ENCODE data around the gene UNC5C.

DNA sequence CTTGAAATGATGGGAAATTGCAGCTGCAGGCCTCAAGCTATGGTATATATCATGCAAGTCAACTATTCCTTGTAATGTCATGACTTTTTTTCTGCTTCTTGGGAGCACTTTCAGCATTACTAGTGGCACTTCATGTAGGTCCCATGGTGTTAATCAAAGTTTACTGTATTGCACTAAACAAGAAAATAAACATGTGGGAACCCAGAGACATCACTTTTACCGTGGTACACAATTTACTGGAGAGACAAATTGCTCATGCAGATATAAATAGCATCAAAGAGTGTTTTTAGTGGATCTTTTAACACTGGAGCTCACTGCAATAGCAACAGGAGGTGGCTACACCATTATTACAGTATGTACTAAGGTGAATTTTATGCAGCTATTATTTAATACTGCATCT is 79.2 kb downstream of the UNC5C start:
- TF ChIP-seq POLR2AphosphoS5 (IDR thresholded peaks at IDR 0.05): no peak
- TF ChIP-seq, protein P1, sequence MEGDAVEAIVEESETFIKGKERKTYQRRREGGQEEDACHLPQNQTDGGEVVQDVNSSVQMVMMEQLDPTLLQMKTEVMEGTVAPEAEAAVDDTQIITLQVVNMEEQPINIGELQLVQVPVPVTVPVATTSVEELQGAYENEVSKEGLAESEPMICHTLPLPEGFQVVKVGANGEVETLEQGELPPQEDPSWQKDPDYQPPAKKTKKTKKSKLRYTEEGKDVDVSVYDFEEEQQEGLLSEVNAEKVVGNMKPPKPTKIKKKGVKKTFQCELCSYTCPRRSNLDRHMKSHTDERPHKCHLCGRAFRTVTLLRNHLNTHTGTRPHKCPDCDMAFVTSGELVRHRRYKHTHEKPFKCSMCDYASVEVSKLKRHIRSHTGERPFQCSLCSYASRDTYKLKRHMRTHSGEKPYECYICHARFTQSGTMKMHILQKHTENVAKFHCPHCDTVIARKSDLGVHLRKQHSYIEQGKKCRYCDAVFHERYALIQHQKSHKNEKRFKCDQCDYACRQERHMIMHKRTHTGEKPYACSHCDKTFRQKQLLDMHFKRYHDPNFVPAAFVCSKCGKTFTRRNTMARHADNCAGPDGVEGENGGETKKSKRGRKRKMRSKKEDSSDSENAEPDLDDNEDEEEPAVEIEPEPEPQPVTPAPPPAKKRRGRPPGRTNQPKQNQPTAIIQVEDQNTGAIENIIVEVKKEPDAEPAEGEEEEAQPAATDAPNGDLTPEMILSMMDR (IDR thresholded peaks at IDR 0.05): no peak
- no peak for TF ChIP-seq EP300 (IDR thresholded peaks at IDR 0.05)
